ENCODE measurements around the gene C14orf180. TPM values are rescaled to one million over a fixed set of nuclear protein-coding genes. Genes with fewer than 3 reads are reported as not detected.
A peak's percentile ranks its signal among the peaks of the same experiment; 100 is the strongest.
"Not testable (repeated sequence)": the region's sequence is repeated elsewhere in the genome, so short reads cannot be mapped to it uniquely, and the experiment has no call there.

The C14orf180 gene
- total RNA-seq, 1 experiment from 2014 or later: not detected

DNA sequence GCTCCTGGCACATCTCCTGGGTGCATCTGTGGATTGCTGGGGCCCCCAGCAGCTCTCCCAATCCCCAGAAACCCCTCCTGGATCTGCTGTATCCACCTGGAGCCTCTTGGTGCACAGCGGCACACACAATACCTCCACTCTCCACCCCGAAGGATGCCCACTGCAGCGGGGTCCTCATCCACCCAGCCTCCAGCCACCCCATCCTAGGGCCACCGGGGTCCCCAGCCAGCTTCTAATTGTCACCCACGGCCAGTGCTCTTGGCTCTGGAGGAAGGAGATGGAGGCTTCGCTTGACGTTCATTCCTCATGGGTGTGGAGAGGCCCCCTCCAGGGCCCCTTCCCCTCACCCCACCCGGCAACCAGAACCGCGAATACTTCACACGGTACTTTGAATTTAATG, 56.6 kb downstream of the C14orf180 start:
- DNase-seq (no peak), ATAC-seq (no peak)
- H3K79me2 ChIP-seq (ENCODE audit: low read length): no peaks in the 10 kb centered on the region
- no peaks in the 10 kb centered on the region for H3K9me2 ChIP-seq (replicated peaks; ENCODE audit: low read length)
- no peaks in the 10 kb centered on the region for H3F3A ChIP-seq (ENCODE audit: low read length, unreplicated experiment)
- H3K9ac ChIP-seq (ENCODE audit: low read length): no peak overlapping the region
- H3K9me3 ChIP-seq (ENCODE audit: low read length): no peaks in the 10 kb centered on the region
- peaks cover 76% of the 10 kb centered on the region for H3K27me3 ChIP-seq (ENCODE audit: low read length)
- no peak overlapping the region for H2AFZ ChIP-seq (ENCODE audit: low read length)
- no peak overlapping the region for H3K4me2 ChIP-seq (ENCODE audit: low read length)
- no peaks in the 10 kb centered on the region for H3K36me3 ChIP-seq (ENCODE audit: low read depth, low read length)
- no peak overlapping the region for H3K27ac ChIP-seq (ENCODE audit: low read length)
- TF ChIP-seq EZH2phosphoT487 (IDR thresholded peaks at IDR 0.05; ENCODE audit: borderline replicate concordance, low read length): no peak
- TF ChIP-seq, protein P1, sequence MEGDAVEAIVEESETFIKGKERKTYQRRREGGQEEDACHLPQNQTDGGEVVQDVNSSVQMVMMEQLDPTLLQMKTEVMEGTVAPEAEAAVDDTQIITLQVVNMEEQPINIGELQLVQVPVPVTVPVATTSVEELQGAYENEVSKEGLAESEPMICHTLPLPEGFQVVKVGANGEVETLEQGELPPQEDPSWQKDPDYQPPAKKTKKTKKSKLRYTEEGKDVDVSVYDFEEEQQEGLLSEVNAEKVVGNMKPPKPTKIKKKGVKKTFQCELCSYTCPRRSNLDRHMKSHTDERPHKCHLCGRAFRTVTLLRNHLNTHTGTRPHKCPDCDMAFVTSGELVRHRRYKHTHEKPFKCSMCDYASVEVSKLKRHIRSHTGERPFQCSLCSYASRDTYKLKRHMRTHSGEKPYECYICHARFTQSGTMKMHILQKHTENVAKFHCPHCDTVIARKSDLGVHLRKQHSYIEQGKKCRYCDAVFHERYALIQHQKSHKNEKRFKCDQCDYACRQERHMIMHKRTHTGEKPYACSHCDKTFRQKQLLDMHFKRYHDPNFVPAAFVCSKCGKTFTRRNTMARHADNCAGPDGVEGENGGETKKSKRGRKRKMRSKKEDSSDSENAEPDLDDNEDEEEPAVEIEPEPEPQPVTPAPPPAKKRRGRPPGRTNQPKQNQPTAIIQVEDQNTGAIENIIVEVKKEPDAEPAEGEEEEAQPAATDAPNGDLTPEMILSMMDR (conservative IDR thresholded peaks at IDR 0.05; ENCODE audit: low read depth, low read length): no peak
- TF ChIP-seq EZH2 (IDR thresholded peaks at IDR 0.05; ENCODE audit: low read length, unreplicated experiment): no peak
- intact Hi-C loops (cut with micrococcal nuclease): loop anchor here (10.0 kb wide), 1 partner anchor 61 kb away; the partner anchor contains the start of gene C14orf180
- BruUV-seq (replicated peaks): no TSS peak
- CTCF ChIA-PET: no interaction called here
- POLR2A ChIA-PET (ENCODE audit: unreplicated experiment): no interaction called here
- 0 out of 2 replicates have a peak, but pooled peaks cover 10% of the 10 kb centered on the region for H3K4me1 ChIP-seq (ENCODE audit: insufficient read depth, low read length)
- H3K4me3 ChIP-seq (ENCODE audit: low read length): no peak overlapping the region
- H4K20me1 ChIP-seq (ENCODE audit: low read length): no peaks in the 10 kb centered on the region

DNA sequence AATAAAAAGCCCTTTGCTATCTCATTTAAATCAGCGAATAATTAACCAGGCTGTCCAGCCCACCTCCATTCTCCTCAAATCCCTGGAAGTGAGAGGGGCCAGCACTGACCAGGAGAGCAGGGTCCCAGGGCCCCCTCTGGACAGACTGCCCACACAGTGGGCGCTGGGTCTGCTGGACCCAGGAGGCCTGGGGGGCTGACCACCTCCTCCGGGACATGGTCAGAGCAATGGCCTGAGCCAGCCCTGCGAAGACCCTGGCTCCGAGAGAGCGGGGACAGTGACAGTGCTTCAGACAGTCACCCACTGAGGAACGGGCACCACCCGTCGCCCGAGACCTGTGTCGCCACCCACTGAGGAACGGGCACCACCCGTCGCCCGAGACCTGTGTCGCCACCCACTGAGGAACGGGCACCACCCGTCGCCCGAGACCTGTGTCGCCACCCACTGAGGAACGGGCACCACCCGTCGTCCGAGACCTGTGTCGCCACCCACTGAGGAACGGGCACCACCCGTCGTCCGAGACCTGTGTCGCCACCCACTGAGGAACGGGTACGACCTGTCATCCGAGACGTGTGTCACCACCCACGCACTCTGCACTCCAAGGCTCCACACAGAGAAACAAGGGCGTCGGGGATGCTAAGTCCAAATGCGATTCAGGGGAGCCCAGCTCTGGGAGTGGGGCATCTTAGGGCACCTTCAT, 57.4 kb downstream of the C14orf180 start:
- intact Hi-C loops (cut with micrococcal nuclease): loop anchor here (10.0 kb wide), 1 partner anchor 62 kb away; the partner anchor contains the start of gene C14orf180
- H2AFZ ChIP-seq (ENCODE audit: low read length); H3F3A ChIP-seq (ENCODE audit: low read length, unreplicated experiment); H3K4me2 ChIP-seq (ENCODE audit: low read length); H3K9ac ChIP-seq (ENCODE audit: low read length); H3K9me3 ChIP-seq (ENCODE audit: low read length); BruUV-seq (replicated peaks); H3K27ac ChIP-seq (ENCODE audit: low read length); H4K20me1 ChIP-seq (ENCODE audit: low read length); H3K79me2 ChIP-seq (ENCODE audit: low read length); H3K4me3 ChIP-seq (ENCODE audit: low read length); DNase-seq; H3K9me2 ChIP-seq (replicated peaks; ENCODE audit: low read length); ATAC-seq; H3K36me3 ChIP-seq (ENCODE audit: low read depth, low read length); POLR2A ChIA-PET (ENCODE audit: unreplicated experiment): not testable (repeated sequence)
- 0 out of 2 replicates have a peak, but pooled peaks cover 10% of the 10 kb centered on the region for H3K4me1 ChIP-seq (ENCODE audit: insufficient read depth, low read length)
- peaks cover 68% of the 10 kb centered on the region for H3K27me3 ChIP-seq (ENCODE audit: low read length)
- CTCF ChIA-PET: interaction anchor here (0.7 kb wide), 1 partner anchor 73 kb away, joined by 4 read pairs; no protein-coding TSS in a partner anchor

DNA sequence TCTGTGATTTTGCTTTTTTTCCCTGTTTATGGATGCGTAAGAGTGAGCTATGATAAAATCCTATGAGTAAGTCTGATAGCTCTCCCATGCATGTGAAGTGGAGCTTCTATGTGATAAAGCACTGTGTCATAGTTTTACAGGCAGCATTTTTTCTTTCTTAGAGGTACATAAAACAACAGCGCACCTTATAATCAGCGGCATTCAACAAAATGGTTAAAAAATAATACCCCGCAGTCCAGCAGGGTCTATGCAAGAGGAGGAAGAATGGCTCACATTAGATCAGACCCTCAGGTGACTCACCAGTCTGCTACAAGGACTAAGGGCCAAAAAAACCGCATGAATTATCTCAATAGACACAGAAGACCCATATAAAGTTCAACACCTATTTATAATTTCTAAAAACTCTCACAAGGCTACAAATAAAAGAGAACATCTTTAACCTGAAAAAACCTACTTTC, 58.0 kb downstream of the C14orf180 start:
- POLR2A ChIA-PET (ENCODE audit: unreplicated experiment): no interaction called here
- peak; percentile 45 for DNase-seq
- H3K9me3 ChIP-seq (ENCODE audit: low read length): no peaks in the 10 kb centered on the region
- intact Hi-C loops (cut with micrococcal nuclease): loop anchor here (10.0 kb wide), 1 partner anchor 63 kb away; the partner anchor contains the start of gene C14orf180
- no TSS peak for BruUV-seq (replicated peaks)
- peak; percentile 32 for ATAC-seq
- no peaks in the 10 kb centered on the region for H3K79me2 ChIP-seq (ENCODE audit: low read length)
- H3K4me3 ChIP-seq (ENCODE audit: low read length): no peak overlapping the region
- no peak overlapping the region for H2AFZ ChIP-seq (ENCODE audit: low read length)
- no peak overlapping the region for H3K4me2 ChIP-seq (ENCODE audit: low read length)
- H3F3A ChIP-seq (ENCODE audit: low read length, unreplicated experiment): no peaks in the 10 kb centered on the region
- H3K9me2 ChIP-seq (replicated peaks; ENCODE audit: low read length): no peaks in the 10 kb centered on the region
- no peak overlapping the region for H3K27ac ChIP-seq (ENCODE audit: low read length)
- H3K27me3 ChIP-seq (ENCODE audit: low read length): peaks cover 63% of the 10 kb centered on the region
- 0 out of 2 replicates have a peak, but pooled peaks cover 10% of the 10 kb centered on the region for H3K4me1 ChIP-seq (ENCODE audit: insufficient read depth, low read length)
- CTCF ChIA-PET: interaction anchor here (0.7 kb wide), 1 partner anchor 74 kb away, joined by 4 read pairs; no protein-coding TSS in a partner anchor
- no peaks in the 10 kb centered on the region for H4K20me1 ChIP-seq (ENCODE audit: low read length)
- no peak overlapping the region for H3K9ac ChIP-seq (ENCODE audit: low read length)
- H3K36me3 ChIP-seq (ENCODE audit: low read depth, low read length): no peaks in the 10 kb centered on the region
- TF ChIP-seq EZH2phosphoT487 (IDR thresholded peaks at IDR 0.05; ENCODE audit: borderline replicate concordance, low read length): no peak
- TF ChIP-seq, protein P1 (conservative IDR thresholded peaks at IDR 0.05; ENCODE audit: low read depth, low read length): no peak
- no peak for TF ChIP-seq EZH2 (IDR thresholded peaks at IDR 0.05; ENCODE audit: low read length, unreplicated experiment)
